Transverse colon (tissue), 4 donors: ENCODE data around the gene ATP13A4. TPM values are rescaled to one million over a fixed set of nuclear protein-coding genes. Genes with fewer than 3 reads are reported as not detected.

Source experiments
- DNase-seq: peaks from one replicate; pipeline ENCODE4 v3.0.0-alpha.2; 2019
- H3K27ac ChIP-seq, 4 donors: fragments of 200-600 bp; sonication (generic); 2 replicates each; pipeline ENCODE4 v1.5.1; 2016 to 2018; ENCODE audit warnings: inconsistent platforms in 4 of 4
- H3K27me3 ChIP-seq: fragments of 200-600 bp; sonication (generic); 2 replicates; pipeline ENCODE4 v1.5.1; 2017; ENCODE audit warnings: inconsistent platforms
- H3K36me3 ChIP-seq, 4 donors: fragments of 200-600 bp; sonication (generic); 2 replicates each; pipeline ENCODE4 v1.5.1; 2017 to 2019; ENCODE audit warnings: inconsistent platforms in 4 of 4
- H3K4me1 ChIP-seq, 4 donors: fragments of 200-600 bp; sonication (generic); 2 replicates each; pipeline ENCODE4 v1.5.1; 2017 to 2020; ENCODE audit warnings: inconsistent platforms in 4 of 4
- H3K4me3 ChIP-seq, 4 donors: fragments of 200-600 bp; sonication (generic); 1 replicate in 1 of 4; 2 replicates in 3 of 4; pipeline versions ENCODE4 v1.5.1 to v1.6.1; 2017 to 2019; ENCODE audit warnings: inconsistent platforms in 4 of 4
- H3K9me3 ChIP-seq, 2 donors: fragments of 200-600 bp; sonication (generic); 2 replicates each; pipeline ENCODE4 v1.5.1; 2017 to 2019; ENCODE audit warnings: inconsistent platforms in 2 of 2
- CTCF ChIP-seq, 5 experiments: fragments of 200-600 bp in 3 of 5; fragments of 450-650 bp in 2 of 5; sonication (generic) in 3 of 5; IDR thresholded peaks; 1 replicate in 2 of 5; 2 replicates in 3 of 5; pipeline ENCODE4 v1.5.1; 2016 to 2017; ENCODE audit warnings: antibody characterized with exemption in 5 of 5, inconsistent platforms in 3 of 5, mild to moderate bottlenecking in 2 of 5, moderate library complexity in 1 of 5
- EP300 ChIP-seq: sonication (generic); formaldehyde crosslinking; IDR thresholded peaks from one replicate; pipeline ENCODE4 v1.6.1; 2017; ENCODE audit warnings: antibody characterized with exemption, low read depth
- POLR2A ChIP-seq: fragments of 450-650 bp; IDR thresholded peaks from one replicate; pipeline ENCODE4 v1.6.1; 2016; ENCODE audit warnings: antibody characterized with exemption, mild to moderate bottlenecking, moderate library complexity
- POLR2AphosphoS5 ChIP-seq, 3 donors: sonication (generic); formaldehyde crosslinking; IDR thresholded peaks; one replicate each; pipeline ENCODE4 v1.6.1; 2016; ENCODE audit warnings: antibody characterized with exemption in 3 of 3
- WGBS, 2 donors: methylation state at CpG; one replicate each; pipeline ENCODE4 v1.1.5; 2018; ENCODE audit warnings: low coverage in 1 of 2; 5-methylcytosine and 5-hydroxymethylcytosine counted together
- in situ Hi-C, 4 donors: fragments of 200-750 bp; cut with MboI; loops; one replicate each; pipeline versions ENCODE4 v1.15.0 to v1.15.1; 2017; ENCODE audit warnings: low sequenced_read_pairs in 3 of 4, low pct_ligation_motif_present in 1 of 4, low pct_unique_long_range_greater_than_20kb in 1 of 4
- intact Hi-C: fragments of 100-400 bp; cut with DNase I; formaldehyde crosslinking; loops from one replicate; pipeline ENCODE4 v1.15.1; 2023; ENCODE audit warnings: low total_unique reads
- total RNA-seq, 4 donors: library from RNA; depleted of rRNA; stranded (reverse); fragments of >200 nt; gene quantifications; one replicate each; pipeline ENCODE4 v1.1.0, GENCODE V29; 2016

Gene ATP13A4
- total RNA-seq, 4 donors from 2014 or later, result 5.6 to 13.4 (median 6.9) TPM

GRCh38 chr3:193594946-193595689, 40.4 kb upstream of the ATP13A4 start:
- TF ChIP-seq POLR2AphosphoS5 (IDR thresholded peaks at IDR 0.05) (no peak), EP300 (no peak), CTCF (IDR thresholded peaks at IDR 0.05) (no peak), POLR2A (no peak)
- intact Hi-C loops (no loop called here), in situ Hi-C loops (no loop called here)

GRCh38 chr3:193593668-193594030, 39.0 kb upstream of the ATP13A4 start:
- Histone ChIP-seq H3K4me1 (peaks cover 9 to 30% (median 20%) of the 10 kb centered on the region in 4 donors), H3K4me3 (peak overlapping the region; percentile 73 to 96 (median 89)), H3K9me3 (no peaks in the 10 kb centered on the region), H3K36me3 (peaks cover 0 to 7% (median 0%) of the 10 kb centered on the region in 4 donors), H3K27me3 (no peaks in the 10 kb centered on the region), H3K27ac (peak overlapping the region; percentile 82 to 93 (median 90))
- no peak for DNase-seq
- in situ Hi-C loops, result no loop called here
- intact Hi-C loops, result no loop called here
- no peak for TF ChIP-seq EP300
- no peak for TF ChIP-seq POLR2AphosphoS5 (IDR thresholded peaks at IDR 0.05)
- TF ChIP-seq CTCF (IDR thresholded peaks at IDR 0.05), result no peak
- no peak for TF ChIP-seq POLR2A
- 0% methylated on average over 10 to 11 of the region's 11 CpGs for WGBS, 2 donors

More at GRCh38 chr3:193594946-193595689, 40.4 kb upstream of the ATP13A4 start:
- peaks cover 0 to 7% (median 0%) of the 10 kb centered on the region in 4 donors for H3K36me3 ChIP-seq
- no peaks in the 10 kb centered on the region for H3K9me3 ChIP-seq
- peak overlapping the region in 1 of 4 donors; percentile 90 for H3K4me3 ChIP-seq
- no peak overlapping the region for H3K27ac ChIP-seq
- 36 to 73% methylated on average over 1 of the region's 1 CpG for WGBS, 2 donors
- no peaks in the 10 kb centered on the region for H3K27me3 ChIP-seq
- H3K4me1 ChIP-seq, result peaks cover 9 to 30% (median 20%) of the 10 kb centered on the region in 4 donors
- no peak for DNase-seq

GRCh38 chr3:193592841-193593667, 38.4 kb upstream of the ATP13A4 start, which contains the start of gene OPA1:
Gene OPA1 (plus strand): TSS chr3:193593208. CDS start chr3:193593378, 170 bp downstream.
- Histone ChIP-seq H3K27me3 (no peaks in the 10 kb centered on the region), H3K9me3 (no peaks in the 10 kb centered on the region), H3K4me1 (peaks cover 9 to 30% (median 20%) of the 10 kb centered on the region in 4 donors), H3K27ac (peak within 1 kb of the TSS; percentile 82 to 93 (median 90)), H3K36me3 (peaks cover 0 to 4% (median 0%) of the 10 kb centered on the region in 4 donors), H3K4me3 (peak within 1 kb of the TSS; percentile 73 to 96 (median 89))
- WGBS, 2 donors, result 1 to 24% methylated on average over 2 to 41 of the region's 55 CpGs
- TF ChIP-seq POLR2A (peak; percentile 88), POLR2AphosphoS5 (IDR thresholded peaks at IDR 0.05) (peak; percentile 89 to 94 (median 92)), CTCF (IDR thresholded peaks at IDR 0.05) (peak in 3 of 5 experiments; percentile 15 to 20 (median 16)), EP300 (no peak)
- intact Hi-C loops (no loop called here), in situ Hi-C loops (no loop called here)
- DNase-seq, result peak; percentile 97
